Measurements from ENCODE around the gene CREB5. TPM values are rescaled to one million over a fixed set of nuclear protein-coding genes. Genes with fewer than 3 reads are reported as not detected.

The CREB5 gene
- total RNA-seq, 2 experiments from 2014 or later, result not detected

DNA sequence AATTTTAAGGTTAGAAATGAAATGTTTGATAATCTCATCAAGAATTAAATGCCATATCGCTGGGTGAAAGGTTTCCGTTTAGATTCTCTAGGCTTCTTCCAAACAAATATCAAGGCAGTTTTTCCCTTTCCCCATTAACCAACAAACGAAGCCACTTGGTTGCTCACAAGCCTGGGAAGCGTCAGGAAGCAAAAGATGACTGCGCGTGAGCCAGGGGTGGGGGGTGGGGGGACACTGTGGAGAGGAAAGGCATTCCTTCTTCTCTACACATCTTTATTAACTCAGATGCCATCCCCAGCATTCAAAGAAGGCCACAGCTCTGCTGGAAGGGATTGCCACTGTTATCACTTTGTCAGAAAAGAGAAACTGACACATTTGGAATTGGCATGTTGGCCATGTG, 338.7 kb downstream of the CREB5 start:
- POLR2A ChIA-PET, result no interaction called here
- CTCF ChIA-PET, result no interaction called here

- POLR2A ChIA-PET, result no interaction called here
Observed at GRCh38 chr7:28753613-28754012, 341.3 kb downstream of the CREB5 start.

GRCh38 chr7:28754027-28754426, 341.7 kb downstream of the CREB5 start:
- ChIA-PET CTCF (no interaction called here), POLR2A (no interaction called here)

More at GRCh38 chr7:28753613-28754012, 341.3 kb downstream of the CREB5 start:
- CTCF ChIA-PET, result no interaction called here

- ChIA-PET CTCF (no interaction called here), POLR2A (no interaction called here)
Observed at GRCh38 chr7:28754447-28754846, 342.1 kb downstream of the CREB5 start.

- POLR2A ChIA-PET, result no interaction called here
- CTCF ChIA-PET, result no interaction called here
Observed at GRCh38 chr7:28755255-28755654, 342.9 kb downstream of the CREB5 start.

DNA sequence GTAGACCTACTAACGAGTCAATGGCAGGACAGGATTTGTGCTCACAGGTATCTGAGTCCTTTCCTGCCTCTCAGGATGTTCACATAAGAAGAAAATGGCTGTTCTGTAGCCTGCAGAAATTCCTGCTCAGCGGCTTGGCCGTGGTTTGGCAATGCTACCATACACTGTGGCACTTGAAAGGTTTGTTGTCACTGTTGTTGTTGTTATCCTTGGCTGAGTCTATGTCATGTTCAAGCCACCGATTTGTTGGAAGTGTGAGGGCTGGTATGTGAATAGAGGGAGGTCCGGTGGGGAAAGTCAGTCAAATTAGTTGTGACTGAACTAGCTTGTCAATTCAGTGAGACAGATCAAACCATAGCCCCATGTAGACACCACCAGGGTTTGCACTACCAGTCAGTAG, 345.9 kb downstream of the CREB5 start:
- ChIA-PET POLR2A (no interaction called here), CTCF (no interaction called here)

GRCh38 chr7:28759475-28759971, 347.2 kb downstream of the CREB5 start:
- ChIA-PET CTCF (no interaction called here), POLR2A (no interaction called here)

DNA sequence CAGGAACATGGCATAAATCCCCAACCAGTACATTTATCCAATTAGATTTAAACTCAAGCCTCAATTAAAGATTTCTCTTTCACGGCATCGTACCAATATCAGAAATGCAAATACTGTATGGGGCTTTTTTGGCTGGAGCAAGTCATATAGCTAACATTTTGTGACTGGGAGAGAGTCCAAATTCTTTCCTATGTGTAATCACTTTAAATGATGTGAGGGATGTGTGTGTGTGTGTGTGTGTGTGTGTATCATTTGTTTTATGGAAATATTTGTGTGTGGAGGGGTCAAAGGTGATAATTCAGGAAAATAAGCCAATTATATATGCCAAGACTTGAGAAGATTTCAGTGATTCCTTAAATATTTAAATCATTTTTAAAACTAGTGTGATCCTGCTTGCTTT, 349.2 kb downstream of the CREB5 start:
- ChIA-PET POLR2A (no interaction called here), CTCF (no interaction called here)

GRCh38 chr7:28762651-28763050, 350.3 kb downstream of the CREB5 start:
- CTCF ChIA-PET, result no interaction called here
- POLR2A ChIA-PET, result no interaction called here

- ChIA-PET POLR2A (no interaction called here), CTCF (no interaction called here)
Observed at GRCh38 chr7:28766359-28766758, 354.0 kb downstream of the CREB5 start.

GRCh38 chr7:28767356-28767755, 355.0 kb downstream of the CREB5 start:
- ChIA-PET CTCF (no interaction called here), POLR2A (no interaction called here)

DNA sequence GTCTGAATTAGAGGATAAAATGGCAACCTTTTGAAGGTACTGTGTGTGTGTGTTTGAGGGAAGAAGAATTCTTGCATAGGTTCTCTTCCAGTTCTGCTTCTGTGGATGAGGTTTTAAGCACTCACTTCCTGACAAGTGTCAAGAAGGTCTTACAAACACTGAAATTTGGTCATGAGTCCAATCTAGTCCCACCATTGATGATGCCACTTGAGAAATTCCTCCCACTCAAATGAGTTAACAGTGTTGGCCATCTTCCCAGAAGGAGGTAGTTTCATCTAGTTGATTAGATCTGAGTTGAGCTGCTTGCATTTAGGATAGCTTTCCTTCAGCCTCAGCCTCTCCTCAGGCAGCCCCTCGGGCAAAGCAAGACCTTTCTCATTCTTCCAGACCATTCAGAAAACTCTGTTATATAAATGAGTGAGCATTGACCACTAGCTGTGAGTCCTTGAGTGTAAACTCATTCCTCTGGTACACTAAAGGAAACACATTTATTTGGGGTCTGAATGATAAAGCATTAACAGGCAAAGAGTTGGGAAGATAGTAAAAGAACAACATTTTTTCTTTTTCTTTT, 356.3 kb downstream of the CREB5 start:
- ChIA-PET POLR2A (no interaction called here), CTCF (no interaction called here)

- ChIA-PET CTCF (no interaction called here), POLR2A (no interaction called here)
Observed at GRCh38 chr7:28771906-28772622, 359.7 kb downstream of the CREB5 start.

DNA sequence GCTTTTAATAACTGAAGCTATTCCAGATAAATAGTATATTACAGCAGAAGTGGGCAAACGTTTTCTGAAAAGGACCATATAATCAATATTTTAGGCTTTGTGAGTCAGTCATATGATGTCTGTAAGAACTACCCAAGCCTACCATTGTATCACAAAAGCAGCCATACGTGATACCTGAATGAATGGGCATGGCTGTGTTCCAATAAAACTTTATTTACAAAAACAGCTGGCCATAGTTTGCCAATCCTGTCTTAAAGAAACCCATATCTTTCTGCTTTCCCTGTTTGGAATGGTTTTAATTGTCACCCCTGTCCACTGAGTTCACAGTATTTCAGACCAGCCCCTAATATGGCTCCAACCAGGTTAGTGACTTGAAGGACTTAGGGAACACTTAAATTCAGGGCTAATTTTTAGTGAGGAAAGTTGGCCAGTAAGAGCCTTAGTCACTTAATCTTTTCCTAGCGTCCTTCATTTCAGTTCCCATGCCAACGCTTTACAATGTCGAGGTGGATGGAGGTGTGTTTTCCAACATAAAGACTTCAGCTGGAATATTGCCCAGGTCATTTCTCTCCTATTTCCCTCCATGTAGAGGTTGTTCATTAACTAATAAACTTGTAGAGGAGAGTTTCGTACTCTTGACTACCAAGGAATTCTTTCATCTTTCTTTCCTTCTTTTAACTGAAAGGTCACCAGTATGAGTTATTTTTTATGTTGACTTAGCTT, 361.3 kb downstream of the CREB5 start:
- ChIA-PET CTCF (no interaction called here), POLR2A (no interaction called here)

DNA sequence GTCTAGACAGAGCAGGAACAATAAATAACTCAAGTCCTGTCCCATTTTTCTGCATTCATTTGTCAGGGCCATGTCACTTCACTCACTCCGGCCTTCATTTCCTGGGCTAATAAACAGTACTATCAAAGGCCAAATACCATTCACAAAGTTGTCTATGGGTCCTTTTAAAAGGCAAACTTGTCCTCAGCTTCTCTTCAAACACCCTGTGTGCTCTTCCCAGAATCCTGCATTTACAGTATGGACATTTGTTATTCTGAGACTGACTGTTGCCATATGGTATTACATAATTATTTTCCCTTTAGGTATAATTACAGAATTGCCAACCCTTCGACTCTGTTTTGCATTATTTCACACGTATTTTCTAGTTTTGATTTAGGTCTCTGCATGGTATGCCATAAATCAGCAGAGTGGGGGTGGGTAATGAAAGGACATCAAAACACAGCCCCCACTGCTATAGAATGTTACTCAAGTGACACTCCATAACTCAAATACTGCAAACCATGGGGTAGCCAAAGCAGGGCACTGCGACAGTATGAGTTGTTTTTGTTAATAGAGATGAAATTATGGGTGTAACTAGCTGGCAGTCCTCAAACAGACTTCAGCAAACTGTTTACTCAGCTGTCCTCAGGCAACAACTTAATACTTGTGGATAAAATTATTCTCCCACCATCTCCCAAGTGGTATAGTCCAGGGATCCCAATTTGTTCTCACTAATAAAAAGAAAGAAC, 362.1 kb downstream of the CREB5 start:
- ChIA-PET CTCF (no interaction called here), POLR2A (no interaction called here)

DNA sequence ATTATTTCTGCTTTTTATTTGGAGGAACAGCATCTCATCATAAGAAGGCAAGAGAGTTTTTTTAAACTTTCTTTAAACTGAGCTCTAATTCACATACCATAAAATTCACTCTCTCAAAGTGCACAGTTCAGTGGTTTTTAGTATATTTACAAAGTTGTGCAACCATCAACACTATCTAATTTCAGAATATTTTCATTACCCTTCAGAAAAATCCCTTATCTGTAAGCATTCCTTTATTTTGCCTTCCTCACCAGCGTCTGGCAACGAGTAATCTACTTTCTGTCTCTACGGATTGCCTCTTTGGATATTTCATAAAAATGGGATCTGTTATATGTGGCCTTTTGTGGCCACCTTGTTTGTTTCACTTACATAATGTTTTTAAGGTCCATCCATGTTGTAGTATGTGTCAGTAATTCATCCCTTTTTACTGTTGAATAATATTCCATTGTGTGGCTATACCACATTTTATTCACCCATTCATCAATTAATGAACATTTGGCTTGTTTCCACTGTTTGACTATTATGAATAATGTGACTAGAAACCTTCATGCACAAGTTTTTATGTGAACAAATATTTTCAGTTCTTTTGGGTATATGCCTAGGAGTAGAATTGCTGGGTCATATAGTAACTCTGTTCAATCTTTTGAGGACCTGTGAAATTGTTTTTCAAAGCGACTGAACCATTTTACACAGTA, 364.3 kb downstream of the CREB5 start:
- ChIA-PET POLR2A (no interaction called here), CTCF (no interaction called here)

GRCh38 chr7:28778786-28779185, 366.5 kb downstream of the CREB5 start:
- ChIA-PET CTCF (no interaction called here), POLR2A (no interaction called here)

- ChIA-PET CTCF (no interaction called here), POLR2A (no interaction called here)
Observed at GRCh38 chr7:28779954-28780353, 367.6 kb downstream of the CREB5 start.

GRCh38 chr7:28782362-28782761, 370.0 kb downstream of the CREB5 start:
- ChIA-PET POLR2A (no interaction called here), CTCF (no interaction called here)

DNA sequence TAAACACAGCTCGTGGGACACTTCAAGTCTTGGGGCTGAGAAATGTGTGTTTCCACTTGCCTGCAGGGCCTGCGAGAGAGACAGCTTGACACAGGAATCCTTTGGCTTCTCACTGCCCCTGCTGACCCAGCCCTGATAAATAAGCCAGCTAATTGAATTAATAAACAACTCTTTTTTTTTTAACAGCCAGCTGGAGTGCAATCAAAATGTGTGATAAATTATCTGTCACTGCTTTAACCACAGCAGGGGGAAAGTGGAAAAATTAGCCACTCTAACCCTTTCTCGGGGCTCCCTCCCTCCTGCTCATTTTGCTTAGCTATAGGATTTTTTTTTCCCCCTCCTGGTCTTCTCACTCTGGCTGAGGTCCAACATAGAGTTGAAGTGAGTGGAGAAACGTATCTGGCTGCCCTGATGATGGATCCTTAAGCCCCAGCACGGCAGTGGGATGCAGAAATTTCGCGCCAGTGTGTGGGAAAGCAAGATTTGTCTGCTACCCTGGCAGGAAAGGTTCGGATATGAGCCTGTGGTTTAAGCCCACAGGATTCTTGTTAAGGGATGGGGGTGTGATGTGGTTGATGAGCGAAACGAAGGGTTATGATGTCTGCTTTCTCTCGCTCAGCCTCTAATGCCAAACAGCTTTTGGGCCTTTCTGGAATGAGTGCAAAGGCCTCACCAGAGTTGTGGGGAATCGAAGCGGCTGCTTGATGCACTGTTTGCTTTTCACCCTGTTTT, 372.0 kb downstream of the CREB5 start:
- ChIA-PET CTCF (no interaction called here), POLR2A (no interaction called here)
